Measurements from ENCODE around the gene PCBP3.

PCBP3 gene

GRCh38 chr21:45817345-45817744, 173.8 kb downstream of the PCBP3 start:
- no peak overlapping the region for H3K27ac ChIP-seq
- no peak for TF ChIP-seq ZFX (IDR thresholded peaks at IDR 0.05; ENCODE audit: borderline replicate concordance)
- TF ChIP-seq CTCF (IDR thresholded peaks at IDR 0.05) = no peak

- TF ChIP-seq CTCF (IDR thresholded peaks at IDR 0.05) = no peak
- no peak overlapping the region for H3K27ac ChIP-seq
Measured at GRCh38 chr21:45818276-45818903, 174.9 kb downstream of the PCBP3 start.

DNA sequence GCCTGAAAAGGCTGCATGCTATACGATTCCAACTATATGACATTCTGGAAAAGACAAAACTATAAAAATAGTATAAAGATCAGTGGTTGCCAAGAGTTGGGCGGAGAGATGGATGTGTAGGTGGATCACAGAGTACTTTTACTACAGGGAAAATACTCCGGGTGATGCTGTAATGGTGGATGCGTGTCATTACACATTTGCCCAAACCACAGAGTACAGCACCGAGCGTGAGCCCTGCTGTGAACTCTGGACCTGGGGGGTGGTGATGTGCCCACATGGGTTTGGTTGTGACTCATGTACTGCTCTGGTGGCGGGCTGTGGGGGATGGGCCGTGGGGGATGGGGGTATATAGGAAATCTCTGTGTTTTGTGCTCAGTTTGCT, 175.4 kb downstream of the PCBP3 start:
- H3K27ac ChIP-seq = no peak overlapping the region

GRCh38 chr21:45819478-45820170, 176.1 kb downstream of the PCBP3 start:
- TF ChIP-seq ZFX (IDR thresholded peaks at IDR 0.05; ENCODE audit: borderline replicate concordance) (no peak), CTCF (IDR thresholded peaks at IDR 0.05) (no peak)
- H3K27ac ChIP-seq = no peak overlapping the region

More for the DNA sequence above, 175.4 kb downstream of the PCBP3 start:
- no peak for TF ChIP-seq CTCF (IDR thresholded peaks at IDR 0.05)
- TF ChIP-seq ZFX (IDR thresholded peaks at IDR 0.05; ENCODE audit: borderline replicate concordance) = no peak

DNA sequence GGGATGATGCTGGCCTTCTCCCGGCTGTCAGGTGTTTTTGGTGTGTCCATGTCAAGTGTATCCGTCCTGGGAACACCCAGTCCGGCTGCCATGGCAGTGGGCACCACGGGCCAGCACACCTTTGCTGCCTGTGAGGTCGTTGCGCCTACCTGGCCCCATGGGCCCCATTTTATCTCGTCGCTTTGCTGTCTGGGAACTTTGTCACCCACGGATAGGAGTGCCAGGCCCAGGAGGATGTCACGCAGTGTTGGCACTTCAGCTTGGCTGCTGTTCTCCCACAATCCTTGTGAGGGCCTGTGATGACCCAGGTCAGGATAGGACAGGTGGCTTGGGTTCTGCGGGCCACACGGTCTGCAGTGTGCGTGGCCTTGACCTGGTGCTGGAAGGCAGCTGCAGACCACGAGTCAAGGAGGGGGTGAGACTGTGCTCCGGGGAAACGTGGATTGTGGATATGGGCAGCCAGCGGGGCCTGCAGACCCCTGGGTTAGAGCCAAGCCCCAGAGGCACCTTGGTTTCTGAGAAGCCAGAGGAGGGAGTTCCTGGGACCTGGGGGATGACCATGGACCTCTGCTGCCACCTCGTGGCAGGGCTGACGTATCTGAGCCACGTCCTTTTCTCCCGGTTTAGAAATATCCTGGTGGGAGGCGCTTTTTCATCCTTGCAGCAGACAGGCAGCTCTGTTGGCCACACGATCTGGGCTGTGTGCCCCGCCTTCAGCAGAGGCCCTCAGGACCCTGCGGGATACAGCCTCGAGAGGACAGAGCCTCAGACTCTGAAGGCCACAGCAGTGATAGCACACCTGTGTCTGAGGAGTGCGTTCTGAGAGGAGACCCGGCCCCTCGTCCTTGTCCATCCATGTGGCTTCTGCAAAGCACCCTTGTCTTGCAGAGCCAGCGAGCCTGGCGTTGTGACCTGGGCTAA, 176.9 kb downstream of the PCBP3 start:
- no peak overlapping the region for H3K27ac ChIP-seq
- TF ChIP-seq CTCF (IDR thresholded peaks at IDR 0.05) = peak; percentile 84
- no peak for TF ChIP-seq ZFX (IDR thresholded peaks at IDR 0.05; ENCODE audit: borderline replicate concordance)

DNA sequence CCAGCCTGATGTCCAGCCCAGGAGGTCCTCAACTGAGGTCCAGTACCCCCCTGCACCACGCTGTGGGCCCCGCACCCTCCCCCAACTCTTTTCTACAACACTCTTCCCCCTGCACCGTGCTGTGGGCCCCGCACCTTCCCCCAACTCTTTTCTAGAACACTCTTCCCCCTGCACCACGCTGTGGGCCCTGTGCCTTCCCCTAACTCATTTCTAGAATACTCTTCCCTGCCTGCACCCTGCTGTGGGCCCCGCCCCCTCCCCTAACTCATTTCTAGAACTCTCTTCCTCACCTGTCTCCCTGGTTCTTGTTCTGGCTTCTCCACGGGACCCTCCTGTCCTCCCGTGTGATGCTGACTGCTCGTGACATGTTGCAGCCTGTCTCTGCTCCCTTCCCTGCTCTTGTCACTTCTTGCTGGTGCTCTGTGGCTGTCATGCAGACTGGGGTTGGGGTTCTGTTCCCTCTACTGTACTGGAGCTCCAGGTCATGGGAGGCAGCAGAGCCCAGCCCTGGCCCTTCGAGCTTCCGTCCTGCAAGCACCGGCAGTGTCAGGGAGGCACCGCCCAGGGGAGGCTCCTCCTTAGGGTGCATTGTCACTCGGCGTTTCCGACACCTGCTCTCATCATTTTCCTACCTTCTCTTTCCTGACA, 177.9 kb downstream of the PCBP3 start:
- H3K27ac ChIP-seq = no peak overlapping the region
- TF ChIP-seq ZFX (IDR thresholded peaks at IDR 0.05; ENCODE audit: borderline replicate concordance) = no peak
- no peak for TF ChIP-seq CTCF (IDR thresholded peaks at IDR 0.05)

Measured in 22Rv1 (cell line).